DOHH2 (cell line): ENCODE data around the gene IGSF6.

ENCODE experiments used
- H3F3A ChIP-seq: fragments of 200-600 bp; sonication (generic), shearing (Covaris generic); 2 replicates; pipeline ENCODE4 v1.6.0; 2016; ENCODE audit warnings: antibody characterized with exemption, mild to moderate bottlenecking; ENCODE audit not compliant: control insufficient read depth, insufficient read depth
- H3K27ac ChIP-seq: fragments of 200-600 bp; sonication (generic); 2 replicates; pipeline ENCODE4 v1.5.1; 2014; ENCODE audit warnings: low read depth, mild to moderate bottlenecking, low read length, moderate library complexity
- H3K27me3 ChIP-seq: fragments of 200-600 bp; sonication (generic); 2 replicates; pipeline ENCODE4 v1.6.1; 2014; ENCODE audit warnings: mild to moderate bottlenecking, low read length, mixed read lengths; ENCODE audit not compliant: control insufficient read depth
- H3K36me3 ChIP-seq: fragments of 200-600 bp; sonication (generic); 2 replicates; pipeline ENCODE4 v1.6.1; 2014; ENCODE audit warnings: mild to moderate bottlenecking, low read length, moderate library complexity, mixed read lengths; ENCODE audit not compliant: control insufficient read depth
- H3K4me1 ChIP-seq: fragments of 200-600 bp; sonication (generic); 2 replicates; pipeline ENCODE4 v1.6.1; 2014; ENCODE audit warnings: mild to moderate bottlenecking, low read length, mixed read lengths; ENCODE audit not compliant: control insufficient read depth
- H3K4me2 ChIP-seq: fragments of 200-600 bp; sonication (generic); 2 replicates; pipeline ENCODE4 v1.6.0; 2014; ENCODE audit warnings: mild to moderate bottlenecking, low read length, moderate library complexity
- H3K4me3 ChIP-seq: fragments of 200-600 bp; sonication (generic); 2 replicates; pipeline ENCODE4 v1.5.1; 2014; ENCODE audit warnings: mild to moderate bottlenecking, low read length, mixed read lengths
- H3K79me2 ChIP-seq: fragments of 200-600 bp; sonication (generic); 2 replicates; pipeline ENCODE4 v1.6.1; 2014; ENCODE audit warnings: mild to moderate bottlenecking, low read length, mixed read lengths; ENCODE audit not compliant: control insufficient read depth
- H3K9me2 ChIP-seq: fragments of 200-600 bp; sonication (generic); replicated peaks from 2 replicates; pipeline ENCODE4 v1.6.1; 2014; ENCODE audit warnings: mild to moderate bottlenecking, low read length, mixed read lengths; ENCODE audit not compliant: control insufficient read depth
- H3K9me3 ChIP-seq: fragments of 200-600 bp; sonication (generic); 2 replicates; pipeline ENCODE4 v1.6.1; 2014; ENCODE audit warnings: antibody characterized with exemption, low read length, mixed read lengths; ENCODE audit not compliant: control insufficient read depth, insufficient read depth
- H4K20me1 ChIP-seq: fragments of 200-600 bp; sonication (generic); 2 replicates; pipeline ENCODE4 v1.6.0; 2014; ENCODE audit warnings: low read depth, mild to moderate bottlenecking, antibody characterized with exemption, low read length, moderate library complexity; ENCODE audit not compliant: control insufficient read depth, insufficient read depth
- EZH2phosphoT487 ChIP-seq: fragments of 200-600 bp; sonication (generic); IDR thresholded peaks from 2 replicates; pipeline ENCODE4 v1.6.1; 2017; ENCODE audit warnings: borderline replicate concordance, mild to moderate bottlenecking, antibody characterized with exemption, low read length, moderate library complexity, mixed read lengths
- TF ChIP-seq, protein P1 (sequence below): fragments of 200-600 bp; sonication (generic); IDR thresholded peaks from one replicate; pipeline ENCODE4 v1.5.1; 2014; ENCODE audit warnings: antibody characterized with exemption, mild to moderate bottlenecking, low read depth, low read length; ENCODE audit not compliant: poor library complexity, severe bottlenecking

The IGSF6 gene

DNA sequence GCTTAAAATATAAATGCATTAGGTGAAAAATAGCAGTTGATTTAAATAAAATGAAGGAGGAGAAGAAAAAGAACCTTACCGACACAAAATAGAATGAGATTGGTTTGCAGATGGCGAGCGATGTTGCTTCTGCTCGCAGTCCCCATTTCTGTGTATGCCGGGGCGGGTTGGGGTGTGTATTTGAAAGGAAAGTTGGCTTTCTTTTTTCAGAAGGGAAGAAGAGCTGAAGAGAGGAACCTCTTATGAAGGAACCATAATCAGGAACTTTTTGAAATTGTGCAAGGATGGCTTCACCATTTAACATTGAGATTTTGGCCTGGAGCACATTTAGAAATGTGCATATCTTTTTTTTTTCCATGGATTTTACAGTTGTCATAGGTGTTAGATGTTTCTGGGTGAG lies at the start of gene IGSF6:
TSS of gene IGSF6 (minus strand) at position 156 of the 400 bp plus-strand sequence. CDS start at position 146, 10 bp downstream.
- Histone ChIP-seq H3K4me1 (peaks cover 83% of the 10 kb centered on the region), H3K79me2 (peaks cover 25% of the 10 kb centered on the region)

DNA sequence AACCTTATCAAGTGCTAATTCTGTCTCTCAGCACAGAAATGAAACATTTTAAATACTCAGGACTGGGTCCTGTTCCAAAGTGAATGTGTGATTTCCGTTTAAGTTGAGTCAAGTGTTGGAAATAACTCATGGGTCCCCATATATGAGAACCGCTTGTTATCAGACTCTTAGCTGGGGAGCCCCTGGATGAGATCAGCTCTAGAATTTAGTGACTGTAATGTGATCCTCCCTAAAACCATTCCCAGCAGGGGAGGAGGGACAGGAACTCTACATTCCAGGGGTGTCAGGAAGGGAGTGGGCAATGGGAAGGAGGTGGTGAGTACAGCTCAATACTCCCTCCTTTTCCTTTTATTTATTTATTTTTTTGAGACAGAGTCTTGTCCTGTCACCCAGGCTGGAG lies 48.9 kb upstream of the IGSF6 start:
- Histone ChIP-seq H3K4me1 (peaks cover 17% of the 10 kb centered on the region), H3K79me2 (no peaks in the 10 kb centered on the region), H3K4me3 (no peak overlapping the region), H3K27me3 (peaks cover 22% of the 10 kb centered on the region), H3K36me3 (no peaks in the 10 kb centered on the region), H3K9me3 (no peaks in the 10 kb centered on the region), H4K20me1 (no peaks in the 10 kb centered on the region), H3K9me2 (no peaks in the 10 kb centered on the region), H3K4me2 (no peak overlapping the region), H3F3A (peaks cover 7% of the 10 kb centered on the region; the same call in 1 of the 2 replicates), H3K27ac (no peak overlapping the region)
- TF ChIP-seq EZH2phosphoT487 = no peak
- TF ChIP-seq, protein P1, sequence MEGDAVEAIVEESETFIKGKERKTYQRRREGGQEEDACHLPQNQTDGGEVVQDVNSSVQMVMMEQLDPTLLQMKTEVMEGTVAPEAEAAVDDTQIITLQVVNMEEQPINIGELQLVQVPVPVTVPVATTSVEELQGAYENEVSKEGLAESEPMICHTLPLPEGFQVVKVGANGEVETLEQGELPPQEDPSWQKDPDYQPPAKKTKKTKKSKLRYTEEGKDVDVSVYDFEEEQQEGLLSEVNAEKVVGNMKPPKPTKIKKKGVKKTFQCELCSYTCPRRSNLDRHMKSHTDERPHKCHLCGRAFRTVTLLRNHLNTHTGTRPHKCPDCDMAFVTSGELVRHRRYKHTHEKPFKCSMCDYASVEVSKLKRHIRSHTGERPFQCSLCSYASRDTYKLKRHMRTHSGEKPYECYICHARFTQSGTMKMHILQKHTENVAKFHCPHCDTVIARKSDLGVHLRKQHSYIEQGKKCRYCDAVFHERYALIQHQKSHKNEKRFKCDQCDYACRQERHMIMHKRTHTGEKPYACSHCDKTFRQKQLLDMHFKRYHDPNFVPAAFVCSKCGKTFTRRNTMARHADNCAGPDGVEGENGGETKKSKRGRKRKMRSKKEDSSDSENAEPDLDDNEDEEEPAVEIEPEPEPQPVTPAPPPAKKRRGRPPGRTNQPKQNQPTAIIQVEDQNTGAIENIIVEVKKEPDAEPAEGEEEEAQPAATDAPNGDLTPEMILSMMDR = no peak

More for the DNA sequence above, at the start of gene IGSF6:
- no peak within 1 kb of the TSS for H3K4me2 ChIP-seq
- no peak for TF ChIP-seq EZH2phosphoT487
- TF ChIP-seq, protein P1 = no peak
- H3K9me3 ChIP-seq = no peaks in the 10 kb centered on the region
- no peak within 1 kb of the TSS for H3K27ac ChIP-seq
- H3K4me3 ChIP-seq = no peak within 1 kb of the TSS
- H3K27me3 ChIP-seq = no peaks in the 10 kb centered on the region
- no peaks in the 10 kb centered on the region; the same call in 1 of the 2 replicates for H4K20me1 ChIP-seq
- peaks cover 26% of the 10 kb centered on the region for H3F3A ChIP-seq
- H3K9me2 ChIP-seq = no peaks in the 10 kb centered on the region
- H3K36me3 ChIP-seq = peaks cover 28% of the 10 kb centered on the region

DNA sequence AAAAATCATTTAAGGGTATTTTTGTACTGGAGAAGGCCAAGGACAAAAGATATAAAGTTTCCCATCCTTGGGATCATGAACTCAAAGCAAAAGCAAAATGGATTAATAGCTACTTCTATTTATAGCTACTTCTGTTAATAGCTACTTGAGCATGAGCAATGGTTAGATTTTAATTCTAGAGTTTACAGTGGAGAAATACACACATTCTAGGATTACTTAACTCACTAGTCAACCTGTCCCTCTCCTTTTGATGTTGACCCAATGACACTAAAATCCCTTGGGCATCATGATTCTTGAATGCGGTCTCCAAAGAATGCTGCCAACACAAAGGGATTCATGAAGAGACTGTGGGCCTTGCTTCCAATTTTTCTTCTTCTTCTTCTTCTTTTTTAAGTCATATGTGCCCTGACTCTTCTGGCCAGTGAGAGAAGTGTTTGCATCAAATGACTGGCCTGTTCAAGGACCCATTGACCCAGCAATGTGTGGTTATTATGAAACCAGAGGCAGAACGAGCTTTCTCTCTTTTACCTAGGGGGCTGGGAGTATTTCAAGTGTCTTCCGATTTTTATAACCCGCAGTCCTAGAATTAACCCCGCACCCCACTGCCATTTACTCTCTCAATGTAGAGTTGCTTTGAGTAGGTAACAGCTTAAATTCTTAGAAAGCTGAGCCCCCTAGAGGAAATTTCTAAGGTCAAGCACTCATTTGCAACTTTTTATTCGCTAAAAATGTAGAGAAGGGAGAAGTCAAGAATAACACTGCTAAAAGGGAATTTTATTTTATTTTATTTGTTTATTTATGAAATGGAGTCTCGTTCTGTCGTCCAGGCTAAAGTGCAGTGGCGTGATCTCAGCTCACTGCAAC lies 46.0 kb upstream of the IGSF6 start:
- no peak overlapping the region for H3K4me3 ChIP-seq
- no peak overlapping the region for H3K27ac ChIP-seq
- H3K4me1 ChIP-seq = peaks cover 3% of the 10 kb centered on the region
- no peak overlapping the region for H3K4me2 ChIP-seq
- H3K36me3 ChIP-seq = no peaks in the 10 kb centered on the region
- H3F3A ChIP-seq = 0 out of 2 replicates have a peak, but pooled peaks cover 3% of the 10 kb centered on the region
- no peaks in the 10 kb centered on the region for H3K79me2 ChIP-seq
- no peaks in the 10 kb centered on the region for H4K20me1 ChIP-seq
- H3K27me3 ChIP-seq = peaks cover 23% of the 10 kb centered on the region
- TF ChIP-seq, protein P1 = no peak
- TF ChIP-seq EZH2phosphoT487 = no peak
- no peaks in the 10 kb centered on the region for H3K9me3 ChIP-seq
- no peaks in the 10 kb centered on the region for H3K9me2 ChIP-seq
